Stimulated activated effector memory CD8-positive, alpha-beta T cell treated with anti-CD3 and anti-CD28 coated beads, Interleukin-12 subunit alpha, Interleukin-12 subunit beta, amount 100 ng/mL, for 72 hours (primary cell): ENCODE measurements around the gene RBBP5.

Experiments used
- ATAC-seq: fragments of 150-1000 bp; cut with Tn5 transposase; 2 replicates; pipeline ENCODE4 v1.10.0; 2021
- DNase-seq, 2 donors: peaks; one replicate each; pipeline ENCODE4 v3.0.0; 2021 to 2022; ENCODE audit warnings: low spot score in 2 of 2
- H3K27ac Mint-ChIP-seq: one replicate; pipeline ENCODE4 v1.8.0; 2022; ENCODE audit warnings: mild to moderate bottlenecking, mixed read lengths
- H3K36me3 Mint-ChIP-seq: one replicate; pipeline ENCODE4 v1.8.0; 2022; ENCODE audit warnings: mild to moderate bottlenecking, mixed read lengths
- H3K4me1 Mint-ChIP-seq: one replicate; pipeline ENCODE4 v1.8.0; 2022; ENCODE audit warnings: mixed read lengths
- H3K4me3 Mint-ChIP-seq: one replicate; pipeline ENCODE4 v1.8.0; 2022; ENCODE audit warnings: mild to moderate bottlenecking, mixed read lengths
- H3K9me3 Mint-ChIP-seq: one replicate; pipeline ENCODE4 v1.8.0; 2022; ENCODE audit warnings: mixed read lengths

The RBBP5 gene

GRCh38 chr1:205059660-205060059 lies 62.1 kb downstream of the RBBP5 start:
- Mint-ChIP-seq H3K9me3 (no peaks in the 10 kb centered on the region), H3K36me3 (no peaks in the 10 kb centered on the region), H3K4me3 (no peak overlapping the region), H3K4me1 (no peaks in the 10 kb centered on the region), H3K27ac (no peak overlapping the region)
- ATAC-seq (no peak), DNase-seq (no peak)

GRCh38 chr1:205058853-205059252 lies 62.9 kb downstream of the RBBP5 start:
- no peaks in the 10 kb centered on the region for H3K4me1 Mint-ChIP-seq
- no peak for DNase-seq
- ATAC-seq = no peak
- no peaks in the 10 kb centered on the region for H3K36me3 Mint-ChIP-seq
- no peak overlapping the region for H3K4me3 Mint-ChIP-seq
- no peaks in the 10 kb centered on the region for H3K9me3 Mint-ChIP-seq
- H3K27ac Mint-ChIP-seq = no peak overlapping the region

DNA sequence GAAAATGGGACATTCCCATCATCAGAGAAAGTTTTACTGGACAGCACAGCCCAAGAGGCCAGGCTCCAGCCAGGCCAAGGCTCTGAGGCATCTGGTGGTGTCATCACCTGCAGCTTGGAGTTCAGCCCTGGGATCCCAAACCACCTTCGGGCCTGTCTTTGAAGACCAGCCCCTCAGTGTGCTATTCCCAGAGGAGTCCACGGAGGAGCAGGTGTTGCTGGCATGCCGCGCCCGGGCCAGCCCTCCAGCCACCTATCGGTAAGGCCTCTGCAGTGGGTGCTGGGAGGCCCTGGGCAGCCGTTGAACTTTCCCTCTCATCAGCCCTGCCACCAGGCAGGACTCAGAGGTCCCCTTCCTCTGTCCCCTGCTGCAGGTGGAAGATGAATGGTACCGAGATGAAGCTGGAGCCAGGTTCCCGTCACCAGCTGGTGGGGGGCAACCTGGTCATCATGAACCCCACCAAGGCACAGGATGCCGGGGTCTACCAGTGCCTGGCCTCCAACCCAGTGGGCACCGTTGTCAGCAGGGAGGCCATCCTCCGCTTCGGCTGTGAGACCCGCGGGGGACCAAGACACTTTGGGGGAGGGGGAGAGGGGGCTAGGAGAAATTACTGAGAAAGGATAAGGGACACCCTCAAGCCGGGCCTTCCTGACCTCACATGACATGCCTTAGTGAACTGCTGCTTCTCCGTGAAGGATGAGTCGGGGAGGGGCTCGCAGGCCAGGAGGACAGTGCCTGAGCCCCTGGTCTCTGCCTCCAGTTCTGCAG lies 63.8 kb downstream of the RBBP5 start:
- H3K4me3 Mint-ChIP-seq = no peak overlapping the region
- ATAC-seq (no peak), DNase-seq (no peak)
- no peaks in the 10 kb centered on the region for H3K36me3 Mint-ChIP-seq
- no peaks in the 10 kb centered on the region for H3K9me3 Mint-ChIP-seq
- H3K27ac Mint-ChIP-seq = no peak overlapping the region
- H3K4me1 Mint-ChIP-seq = no peaks in the 10 kb centered on the region

- Mint-ChIP-seq H3K27ac (no peak overlapping the region), H3K4me1 (no peaks in the 10 kb centered on the region), H3K4me3 (no peak overlapping the region), H3K36me3 (no peaks in the 10 kb centered on the region), H3K9me3 (no peaks in the 10 kb centered on the region)
- no peak for ATAC-seq
- DNase-seq = no peak
Measured at GRCh38 chr1:205056956-205057568, 64.7 kb downstream of the RBBP5 start.

DNA sequence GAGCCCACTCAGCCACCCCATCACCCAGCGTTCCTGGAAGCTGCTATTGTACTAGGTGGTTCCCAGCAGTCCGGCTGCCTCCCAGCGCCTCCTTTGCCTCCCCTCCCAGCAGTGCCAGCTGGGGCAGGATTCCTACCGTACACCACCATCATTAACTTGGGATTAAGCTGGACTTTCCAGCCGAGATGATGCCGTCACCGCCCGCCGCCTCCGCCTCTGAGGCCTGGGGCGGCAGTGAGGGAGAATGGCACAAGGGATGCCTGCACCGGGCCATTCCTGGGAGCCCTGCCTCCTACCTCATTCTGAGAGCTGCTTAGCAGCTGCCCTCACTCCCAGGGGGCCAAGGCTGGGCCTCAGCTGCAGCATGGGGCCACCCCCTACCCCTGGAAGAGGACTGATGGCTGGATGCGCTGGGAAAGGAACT lies 65.6 kb downstream of the RBBP5 start:
- Mint-ChIP-seq H3K4me1 (no peaks in the 10 kb centered on the region), H3K9me3 (no peaks in the 10 kb centered on the region), H3K36me3 (no peaks in the 10 kb centered on the region), H3K27ac (no peak overlapping the region), H3K4me3 (no peak overlapping the region)
- DNase-seq = no peak
- ATAC-seq = no peak

DNA sequence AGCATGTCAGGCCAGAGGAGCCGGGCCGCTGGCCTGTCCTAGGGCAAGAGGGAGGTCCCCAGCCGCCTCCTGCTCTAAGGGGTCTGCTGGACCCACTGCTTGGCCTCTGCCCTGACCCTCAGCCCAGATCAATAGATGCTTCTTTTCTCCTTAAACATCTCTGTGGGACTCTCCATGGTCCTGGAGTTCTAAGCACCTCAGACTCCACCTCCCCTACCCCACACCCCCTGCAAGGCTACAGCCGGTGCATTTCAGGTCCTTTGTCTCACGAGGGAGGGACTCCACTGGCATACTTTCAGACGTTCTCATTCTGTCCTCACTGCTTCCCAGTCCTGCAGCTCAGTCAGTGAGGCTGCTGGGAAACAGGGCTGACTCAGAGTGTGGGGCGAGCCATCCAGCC lies 67.8 kb downstream of the RBBP5 start:
- H3K27ac Mint-ChIP-seq = no peak overlapping the region
- no peaks in the 10 kb centered on the region for H3K36me3 Mint-ChIP-seq
- no peak overlapping the region for H3K4me3 Mint-ChIP-seq
- ATAC-seq (no peak), DNase-seq (no peak)
- H3K9me3 Mint-ChIP-seq = no peaks in the 10 kb centered on the region
- H3K4me1 Mint-ChIP-seq = no peaks in the 10 kb centered on the region

DNA sequence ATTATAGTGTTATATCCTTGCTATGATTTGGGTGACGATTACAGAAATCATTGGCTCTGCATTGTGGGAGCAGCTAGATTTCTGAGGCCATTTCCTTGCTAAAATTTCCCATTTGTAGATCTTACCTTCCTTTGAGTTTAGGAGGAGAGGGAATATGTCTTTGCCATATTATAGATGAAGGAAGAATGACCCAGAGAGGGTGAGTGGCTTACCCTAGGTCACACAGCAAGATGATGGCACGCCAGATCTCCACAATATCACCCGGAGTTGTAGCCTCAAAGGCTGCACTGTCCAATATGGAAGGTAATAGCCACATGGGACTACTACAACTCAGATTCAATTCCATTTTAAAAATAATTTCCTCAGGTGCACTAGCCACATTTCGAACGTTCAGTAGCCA lies 68.5 kb downstream of the RBBP5 start:
- H3K4me1 Mint-ChIP-seq = no peaks in the 10 kb centered on the region
- H3K4me3 Mint-ChIP-seq = no peak overlapping the region
- no peaks in the 10 kb centered on the region for H3K9me3 Mint-ChIP-seq
- H3K27ac Mint-ChIP-seq = no peak overlapping the region
- DNase-seq (no peak), ATAC-seq (no peak)
- H3K36me3 Mint-ChIP-seq = no peaks in the 10 kb centered on the region

DNA sequence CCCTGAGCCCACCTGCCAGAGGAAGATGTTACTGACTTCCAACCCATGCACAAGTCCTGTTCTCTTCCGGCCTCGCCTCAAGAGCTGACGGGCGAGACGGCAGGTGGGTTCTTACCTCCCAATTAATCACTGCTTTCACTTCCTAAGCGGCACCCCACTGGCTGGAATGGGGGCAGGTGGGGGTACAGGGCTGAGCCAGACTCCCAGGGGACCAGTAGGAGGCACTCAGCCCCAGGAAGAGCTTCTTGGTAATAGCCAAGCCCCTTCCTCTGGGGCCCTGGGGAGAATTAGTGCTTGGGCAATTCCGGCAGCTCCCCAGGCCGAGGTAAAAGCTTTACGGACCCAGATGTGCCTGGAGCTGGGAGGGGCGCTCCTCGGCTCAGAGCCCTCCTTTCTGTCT lies 69.1 kb downstream of the RBBP5 start:
- H3K9me3 Mint-ChIP-seq = no peaks in the 10 kb centered on the region
- H3K36me3 Mint-ChIP-seq = no peaks in the 10 kb centered on the region
- DNase-seq (no peak), ATAC-seq (no peak)
- no peaks in the 10 kb centered on the region for H3K4me1 Mint-ChIP-seq
- H3K27ac Mint-ChIP-seq = no peak overlapping the region
- H3K4me3 Mint-ChIP-seq = no peak overlapping the region

DNA sequence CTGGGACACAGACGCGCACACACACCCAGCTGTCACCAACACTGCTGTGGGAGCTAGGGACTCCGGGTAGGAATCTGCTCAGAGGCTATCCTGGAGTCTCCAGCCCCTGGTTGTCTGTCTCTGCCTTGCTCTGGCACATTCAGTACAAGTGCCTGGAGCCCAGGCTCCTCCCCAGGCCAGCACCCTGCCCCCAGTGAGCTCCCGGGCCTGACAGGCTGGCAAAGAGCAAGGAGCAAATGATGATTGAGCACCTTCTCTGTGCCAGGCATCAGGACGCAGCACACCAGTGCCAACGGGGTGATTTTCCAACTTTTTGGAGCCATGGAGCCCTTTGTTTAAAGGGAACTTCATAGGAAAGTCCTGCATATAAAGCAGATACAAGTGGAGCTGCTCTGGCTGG lies 72.3 kb downstream of the RBBP5 start:
- no peak overlapping the region for H3K4me3 Mint-ChIP-seq
- H3K4me1 Mint-ChIP-seq = peaks cover 6% of the 10 kb centered on the region
- H3K9me3 Mint-ChIP-seq = no peaks in the 10 kb centered on the region
- no peaks in the 10 kb centered on the region for H3K36me3 Mint-ChIP-seq
- no peak overlapping the region for H3K27ac Mint-ChIP-seq
- DNase-seq (no peak), ATAC-seq (no peak)

DNA sequence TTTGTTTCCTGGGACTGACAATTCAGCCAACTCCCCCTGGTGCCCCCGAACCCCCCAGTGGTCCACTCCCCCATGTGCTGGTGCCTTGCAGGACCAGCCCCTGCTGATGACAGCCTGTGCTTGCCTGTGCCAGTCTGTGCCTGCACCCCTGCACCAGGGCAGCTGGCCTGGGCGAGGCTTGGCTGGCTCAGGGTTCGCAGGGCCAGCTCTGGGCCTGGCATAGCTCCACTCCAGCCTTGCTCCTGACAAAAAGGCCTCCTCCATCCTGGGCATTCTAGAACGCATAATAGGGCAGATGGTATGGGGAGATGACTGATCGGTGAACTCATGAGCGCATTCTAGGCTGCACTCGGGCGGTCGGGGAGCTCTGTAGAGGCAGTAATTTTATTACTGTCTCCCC lies 73.4 kb downstream of the RBBP5 start:
- no peak for ATAC-seq
- H3K36me3 Mint-ChIP-seq = no peaks in the 10 kb centered on the region
- no peak overlapping the region for H3K27ac Mint-ChIP-seq
- DNase-seq = no peak
- H3K4me3 Mint-ChIP-seq = no peak overlapping the region
- peaks cover 6% of the 10 kb centered on the region for H3K4me1 Mint-ChIP-seq
- no peaks in the 10 kb centered on the region for H3K9me3 Mint-ChIP-seq

GRCh38 chr1:205047764-205048231 lies 74.0 kb downstream of the RBBP5 start:
- Mint-ChIP-seq H3K36me3 (no peaks in the 10 kb centered on the region), H3K9me3 (no peaks in the 10 kb centered on the region), H3K4me1 (peaks cover 6% of the 10 kb centered on the region), H3K4me3 (no peak overlapping the region), H3K27ac (no peak overlapping the region)
- no peak for DNase-seq
- ATAC-seq = no peak

DNA sequence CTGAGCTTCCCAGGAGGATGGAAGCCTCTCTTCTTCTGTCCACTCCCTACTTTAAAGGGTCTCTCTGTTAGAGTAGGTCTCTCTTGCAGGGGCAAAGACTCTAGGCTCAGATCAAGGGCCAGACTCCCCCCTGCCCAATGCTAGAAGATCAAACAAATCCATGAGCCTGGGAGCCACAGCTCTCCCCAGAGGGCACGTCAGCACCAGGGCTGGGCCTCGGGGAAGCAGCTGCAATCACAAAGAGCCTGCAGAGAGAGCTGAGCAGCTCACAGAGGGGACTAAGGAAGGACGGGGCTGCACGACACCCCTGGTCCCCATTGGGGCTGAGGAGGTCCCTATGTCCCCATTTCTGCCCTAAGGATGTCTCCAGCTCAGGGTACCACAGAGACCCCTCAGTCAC lies 74.9 kb downstream of the RBBP5 start:
- DNase-seq (no peak), ATAC-seq (no peak)
- H3K27ac Mint-ChIP-seq = no peak overlapping the region
- no peak overlapping the region for H3K4me3 Mint-ChIP-seq
- H3K4me1 Mint-ChIP-seq = peaks cover 6% of the 10 kb centered on the region
- no peaks in the 10 kb centered on the region for H3K9me3 Mint-ChIP-seq
- no peaks in the 10 kb centered on the region for H3K36me3 Mint-ChIP-seq

DNA sequence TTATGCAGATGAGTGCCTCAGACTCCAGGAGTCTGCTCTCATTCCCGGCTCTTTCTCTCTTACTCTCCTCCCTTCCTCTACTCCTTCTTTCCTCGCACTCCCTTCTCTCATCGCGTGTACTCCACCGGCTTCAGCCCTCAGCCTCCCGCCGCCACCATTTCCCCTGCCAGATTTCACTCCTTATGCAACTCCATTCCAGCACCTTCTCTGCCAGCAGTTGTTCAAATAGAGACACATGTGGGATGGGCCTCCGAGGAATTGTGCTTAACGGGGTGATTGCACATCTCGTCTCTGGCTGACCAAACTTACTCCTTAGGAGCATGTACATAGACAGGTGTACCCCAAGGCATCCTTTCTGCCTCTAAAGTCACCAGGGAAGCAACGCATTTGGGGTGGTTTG lies 76.6 kb downstream of the RBBP5 start:
- ATAC-seq = no peak
- Mint-ChIP-seq H3K4me1 (peaks cover 6% of the 10 kb centered on the region), H3K27ac (no peak overlapping the region), H3K4me3 (no peak overlapping the region), H3K36me3 (no peaks in the 10 kb centered on the region), H3K9me3 (no peaks in the 10 kb centered on the region)
- no peak for DNase-seq

GRCh38 chr1:205044741-205045140 lies 77.0 kb downstream of the RBBP5 start:
- DNase-seq (no peak), ATAC-seq (no peak)
- Mint-ChIP-seq H3K9me3 (no peaks in the 10 kb centered on the region), H3K36me3 (no peaks in the 10 kb centered on the region), H3K4me1 (peaks cover 6% of the 10 kb centered on the region), H3K4me3 (no peak overlapping the region), H3K27ac (no peak overlapping the region)

DNA sequence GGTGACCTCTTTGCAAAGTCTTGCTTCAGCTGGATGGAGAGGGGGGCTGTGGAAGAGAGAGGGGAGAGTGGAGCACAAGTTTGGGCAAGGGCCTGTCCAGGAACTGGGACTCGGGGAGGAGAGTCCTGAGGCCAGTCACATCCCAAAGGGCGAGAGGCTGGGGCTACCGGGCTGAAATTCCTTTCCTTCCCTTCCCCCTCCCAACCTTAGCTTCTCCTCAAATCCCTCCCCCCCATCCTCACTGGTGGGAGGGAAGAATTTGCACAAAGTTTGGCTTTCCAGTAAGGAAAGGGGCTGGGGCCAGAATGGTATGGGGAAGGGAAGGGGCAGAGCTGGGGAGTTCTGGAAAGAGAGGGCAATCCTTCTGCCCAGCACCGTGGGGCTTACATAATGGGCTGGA lies 77.9 kb downstream of the RBBP5 start:
- H3K9me3 Mint-ChIP-seq = no peaks in the 10 kb centered on the region
- no peak overlapping the region for H3K27ac Mint-ChIP-seq
- no peak overlapping the region for H3K4me3 Mint-ChIP-seq
- ATAC-seq (no peak), DNase-seq (no peak)
- peaks cover 6% of the 10 kb centered on the region for H3K4me1 Mint-ChIP-seq
- H3K36me3 Mint-ChIP-seq = no peaks in the 10 kb centered on the region
